Astrocyte (in vitro differentiated cells and primary cell): Measurements from ENCODE around the gene KLHL28. TPM values are rescaled to one million over a fixed set of nuclear protein-coding genes. Genes with fewer than 3 reads are reported as not detected.

Experiments used
- DNase-seq: peaks from one replicate; pipeline ENCODE4 v3.0.0-alpha.2; 2010; ENCODE audit warnings: low read depth
- FAIRE-seq: peaks from 2 replicates; lab custom pipeline; 2011; peaks lifted over from hg19 to GRCh38; lab: Jason Lieb, UNC
- H2AFZ ChIP-seq: 2 replicates; pipeline ENCODE4 v1.6.0; 2012; ENCODE audit warnings: low read depth, low read length, inconsistent platforms
- H3K27ac ChIP-seq: 2 replicates; pipeline ENCODE4 v1.5.1; 2011; ENCODE audit warnings: low read depth, low read length, inconsistent platforms
- H3K27me3 ChIP-seq: 2 replicates; pipeline ENCODE4 v1.6.0; 2011; ENCODE audit warnings: low read length, inconsistent platforms; ENCODE audit not compliant: insufficient read depth
- H3K36me3 ChIP-seq: 2 replicates; pipeline ENCODE4 v1.5.1; 2011; ENCODE audit warnings: low read length, inconsistent platforms; ENCODE audit not compliant: insufficient read depth
- H3K4me1 ChIP-seq: 2 replicates; pipeline ENCODE4 v1.5.1; 2011; ENCODE audit warnings: low read length, inconsistent platforms; ENCODE audit not compliant: insufficient read depth
- H3K4me2 ChIP-seq: 2 replicates; pipeline ENCODE4 v1.6.0; 2012; ENCODE audit warnings: low read length, inconsistent platforms
- H3K4me3 ChIP-seq: 2 replicates; pipeline ENCODE4 v1.5.1; 2011; ENCODE audit warnings: low read depth, mild to moderate bottlenecking, low read length, inconsistent platforms; ENCODE audit not compliant: insufficient read depth
- H3K79me2 ChIP-seq: 2 replicates; pipeline ENCODE4 v1.6.0; 2012; ENCODE audit warnings: mild to moderate bottlenecking, low read length, inconsistent platforms; ENCODE audit not compliant: insufficient read depth
- H3K9ac ChIP-seq: 2 replicates; pipeline ENCODE4 v1.6.0; 2012; ENCODE audit warnings: mild to moderate bottlenecking, low read length, inconsistent platforms
- H3K9me3 ChIP-seq: 2 replicates; pipeline ENCODE4 v1.5.1; 2012; ENCODE audit warnings: low read depth, mild to moderate bottlenecking, low read length, inconsistent platforms; ENCODE audit not compliant: insufficient read depth
- H4K20me1 ChIP-seq: 2 replicates; pipeline ENCODE4 v1.6.0; 2012; ENCODE audit warnings: low read length, inconsistent platforms; ENCODE audit not compliant: insufficient read depth
- H3K27ac Mint-ChIP-seq: one replicate; pipeline ENCODE4 v1.8.0; 2021; ENCODE audit warnings: mild to moderate bottlenecking, mixed read lengths; ENCODE audit not compliant: unreplicated experiment
- H3K27me3 Mint-ChIP-seq: one replicate; pipeline ENCODE4 v1.8.0; 2021; ENCODE audit warnings: low read depth, mixed read lengths; ENCODE audit not compliant: unreplicated experiment
- H3K36me3 Mint-ChIP-seq: one replicate; pipeline ENCODE4 v1.8.0; 2021; ENCODE audit warnings: low read depth, mixed read lengths; ENCODE audit not compliant: unreplicated experiment
- H3K4me1 Mint-ChIP-seq: one replicate; pipeline ENCODE4 v1.8.0; 2021; ENCODE audit warnings: low read depth, mixed read lengths; ENCODE audit not compliant: unreplicated experiment
- H3K4me3 Mint-ChIP-seq: one replicate; pipeline ENCODE4 v1.8.0; 2021; ENCODE audit warnings: mild to moderate bottlenecking, moderate library complexity, mixed read lengths; ENCODE audit not compliant: unreplicated experiment
- H3K9me3 Mint-ChIP-seq: one replicate; pipeline ENCODE4 v1.8.0; 2021; ENCODE audit warnings: mild to moderate bottlenecking, mixed read lengths; ENCODE audit not compliant: unreplicated experiment
- EZH2 ChIP-seq: IDR thresholded peaks from 2 replicates; pipeline ENCODE4 v1.6.1; 2012; ENCODE audit warnings: mild to moderate bottlenecking, low read length, inconsistent platforms; ENCODE audit not compliant: insufficient read depth
- total RNA-seq: library from RNA; stranded (reverse); gene quantifications from 2 replicates; pipeline ENCODE4 v1.2.1, GENCODE V29; 2021
- TF ChIP-seq, protein P1 (sequence below): IDR thresholded peaks from 2 replicates; pipeline ENCODE4 v1.5.1; 2011; ENCODE audit warnings: low read depth, mild to moderate bottlenecking, inconsistent platforms, low read length, moderate library complexity; ENCODE audit not compliant: insufficient read depth

KLHL28 gene
- total RNA-seq, 1 donor from 2014 or later: 21.2 TPM

DNA sequence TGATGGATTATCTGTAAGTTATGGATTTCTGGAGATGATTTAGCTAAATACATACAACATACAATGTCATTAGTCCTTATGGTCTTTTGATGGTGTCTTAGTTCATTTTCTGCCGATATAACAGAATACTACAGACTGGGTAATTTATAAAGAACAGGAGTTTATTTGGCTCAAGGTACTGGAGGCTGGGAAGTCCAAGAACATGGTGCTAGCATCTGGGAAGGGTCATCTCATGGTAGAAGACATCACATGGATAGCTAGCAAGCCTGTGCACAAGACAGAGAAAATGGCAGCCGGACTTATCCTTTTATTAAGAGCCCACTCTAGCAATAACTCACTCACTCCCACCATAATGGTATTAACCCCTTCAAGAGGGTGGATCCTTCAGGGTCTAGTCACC lies 24.2 kb downstream of the KLHL28 start:
- Histone ChIP-seq H3K79me2 (peaks cover 13% of the 10 kb centered on the region), H2AFZ (no peak overlapping the region), H3K27me3 (no peaks in the 10 kb centered on the region), H3K9ac (no peak overlapping the region), H3K9me3 (no peaks in the 10 kb centered on the region), H3K4me1 (no peaks in the 10 kb centered on the region), H3K36me3 (peaks cover 4% of the 10 kb centered on the region), H3K4me2 (no peak overlapping the region), H3K27ac (no peak overlapping the region), H3K4me3 (no peak overlapping the region), H4K20me1 (peaks cover 10% of the 10 kb centered on the region)
- TF ChIP-seq, protein P1, sequence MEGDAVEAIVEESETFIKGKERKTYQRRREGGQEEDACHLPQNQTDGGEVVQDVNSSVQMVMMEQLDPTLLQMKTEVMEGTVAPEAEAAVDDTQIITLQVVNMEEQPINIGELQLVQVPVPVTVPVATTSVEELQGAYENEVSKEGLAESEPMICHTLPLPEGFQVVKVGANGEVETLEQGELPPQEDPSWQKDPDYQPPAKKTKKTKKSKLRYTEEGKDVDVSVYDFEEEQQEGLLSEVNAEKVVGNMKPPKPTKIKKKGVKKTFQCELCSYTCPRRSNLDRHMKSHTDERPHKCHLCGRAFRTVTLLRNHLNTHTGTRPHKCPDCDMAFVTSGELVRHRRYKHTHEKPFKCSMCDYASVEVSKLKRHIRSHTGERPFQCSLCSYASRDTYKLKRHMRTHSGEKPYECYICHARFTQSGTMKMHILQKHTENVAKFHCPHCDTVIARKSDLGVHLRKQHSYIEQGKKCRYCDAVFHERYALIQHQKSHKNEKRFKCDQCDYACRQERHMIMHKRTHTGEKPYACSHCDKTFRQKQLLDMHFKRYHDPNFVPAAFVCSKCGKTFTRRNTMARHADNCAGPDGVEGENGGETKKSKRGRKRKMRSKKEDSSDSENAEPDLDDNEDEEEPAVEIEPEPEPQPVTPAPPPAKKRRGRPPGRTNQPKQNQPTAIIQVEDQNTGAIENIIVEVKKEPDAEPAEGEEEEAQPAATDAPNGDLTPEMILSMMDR: no peak
- Mint-ChIP-seq H3K27ac (no peak overlapping the region), H3K4me3 (no peak overlapping the region), H3K36me3 (peaks cover 24% of the 10 kb centered on the region), H3K9me3 (peaks cover 3% of the 10 kb centered on the region), H3K27me3 (no peaks in the 10 kb centered on the region), H3K4me1 (peaks cover 6% of the 10 kb centered on the region)
- no peak for FAIRE-seq
- DNase-seq: no peak

DNA sequence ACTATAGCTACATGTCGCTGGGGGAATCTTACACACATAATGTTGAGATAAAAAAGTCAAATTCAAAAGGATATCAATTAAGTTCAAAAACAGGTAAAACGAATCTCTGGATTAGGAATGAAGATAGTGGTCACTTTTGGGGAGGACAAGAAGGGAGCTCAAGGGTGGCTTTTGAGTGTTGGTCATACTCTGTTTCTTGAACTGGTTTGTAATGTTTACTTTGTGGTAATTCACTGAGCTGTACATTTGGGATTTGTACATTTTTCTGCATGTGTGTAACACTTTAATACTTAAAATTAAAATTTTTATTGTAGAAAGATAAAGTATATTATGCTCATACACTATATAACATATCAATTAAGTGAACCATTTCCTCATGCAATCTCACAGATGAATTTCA lies 26.6 kb downstream of the KLHL28 start:
- Mint-ChIP-seq H3K27ac (no peak overlapping the region), H3K27me3 (no peaks in the 10 kb centered on the region), H3K4me3 (no peak overlapping the region), H3K4me1 (peaks cover 6% of the 10 kb centered on the region), H3K9me3 (peaks cover 3% of the 10 kb centered on the region), H3K36me3 (peaks cover 14% of the 10 kb centered on the region)
- TF ChIP-seq, protein P1: no peak
- H4K20me1 ChIP-seq: peaks cover 10% of the 10 kb centered on the region
- H3K4me2 ChIP-seq: no peak overlapping the region
- no peak overlapping the region for H3K4me3 ChIP-seq
- H3K9ac ChIP-seq: no peak overlapping the region
- no peaks in the 10 kb centered on the region for H3K4me1 ChIP-seq
- peaks cover 10% of the 10 kb centered on the region for H3K79me2 ChIP-seq
- no peak for FAIRE-seq
- H3K9me3 ChIP-seq: no peaks in the 10 kb centered on the region
- peaks cover 4% of the 10 kb centered on the region for H3K36me3 ChIP-seq
- no peak for DNase-seq
- no peak overlapping the region for H2AFZ ChIP-seq
- no peak overlapping the region for H3K27ac ChIP-seq
- H3K27me3 ChIP-seq: no peaks in the 10 kb centered on the region

DNA sequence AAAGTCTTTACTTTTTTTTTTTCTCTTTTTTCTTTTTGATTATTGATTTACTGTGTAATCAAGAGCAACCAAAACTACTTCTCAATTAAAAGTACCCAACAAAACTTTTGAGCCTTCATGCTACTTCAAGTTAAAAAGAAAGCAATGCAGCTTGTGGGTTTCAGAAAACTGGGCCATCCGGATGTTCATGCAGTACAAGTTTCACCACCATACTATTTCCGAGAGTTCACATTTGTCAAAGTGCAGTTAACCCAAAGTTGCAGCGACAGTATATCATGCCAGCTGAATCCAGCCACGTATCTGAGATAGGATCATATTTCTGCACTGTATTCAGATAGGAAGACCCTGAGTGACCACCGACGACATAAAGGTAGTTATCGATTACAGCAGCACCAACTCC lies 33.0 kb downstream of the KLHL28 start:
- Histone ChIP-seq H3K4me2 (no peak overlapping the region), H3K27ac (no peak overlapping the region), H3K36me3 (no peaks in the 10 kb centered on the region), H3K9ac (no peak overlapping the region), H2AFZ (no peak overlapping the region), H4K20me1 (no peaks in the 10 kb centered on the region), H3K4me1 (no peaks in the 10 kb centered on the region), H3K9me3 (no peaks in the 10 kb centered on the region), H3K4me3 (no peak overlapping the region), H3K27me3 (no peaks in the 10 kb centered on the region), H3K79me2 (no peaks in the 10 kb centered on the region)
- FAIRE-seq (no peak), DNase-seq (no peak)
- TF ChIP-seq EZH2: no peak
- TF ChIP-seq, protein P1: no peak
- Mint-ChIP-seq H3K4me1 (no peaks in the 10 kb centered on the region), H3K27me3 (no peaks in the 10 kb centered on the region), H3K36me3 (no peaks in the 10 kb centered on the region), H3K9me3 (no peaks in the 10 kb centered on the region), H3K4me3 (no peak overlapping the region), H3K27ac (no peak overlapping the region)
